NCI-H2107 treated with DMSO at 0.1 percent for 48 hours (cell line): ENCODE data around the gene RFNG.

Experiments used
- DNase-seq: peaks from one replicate; lab custom pipeline; 2025; ENCODE audit not compliant: unreplicated experiment; lab: John Stamatoyannopoulos, UW

RFNG gene

DNA sequence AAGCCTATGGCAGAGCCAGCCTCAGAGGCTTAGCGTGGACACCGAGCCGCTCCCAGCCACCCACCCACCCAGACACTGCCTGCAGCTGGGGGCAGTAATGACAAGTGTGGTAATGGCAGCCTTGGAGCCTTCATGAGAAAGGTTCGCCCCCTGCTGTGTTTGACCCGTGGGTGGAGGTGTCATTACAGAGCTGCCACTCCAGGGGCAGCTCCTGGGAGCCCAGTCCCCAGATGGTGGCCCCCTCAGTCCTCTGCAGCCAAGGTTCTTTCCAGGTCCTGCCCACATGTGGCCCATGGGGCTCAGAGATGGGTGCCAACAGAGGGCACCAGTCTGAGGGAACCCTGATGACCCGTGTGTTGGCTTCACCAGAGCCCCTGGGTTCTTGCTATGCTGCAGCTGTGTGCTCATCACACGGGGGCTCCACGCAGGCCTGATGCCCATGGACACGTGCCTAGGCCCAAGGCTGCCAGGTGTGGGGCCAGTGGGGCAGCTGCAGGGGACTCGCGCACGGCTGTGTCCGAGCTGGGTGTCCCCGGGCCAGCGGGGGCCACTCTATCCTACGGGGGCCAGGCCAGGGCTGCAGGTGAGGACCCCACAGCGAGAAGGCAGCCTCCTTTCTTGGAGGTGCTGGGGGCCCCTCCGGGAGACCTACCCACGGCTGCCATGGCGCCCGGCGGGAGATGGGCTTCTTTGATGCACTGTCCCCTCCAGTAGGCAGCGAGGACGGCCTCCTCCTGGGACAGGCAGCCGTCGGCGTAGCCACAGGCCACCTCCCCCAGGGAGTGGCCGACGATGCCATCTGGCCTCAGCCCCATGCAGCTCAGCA, 38.3 kb upstream of the RFNG start:
- DNase-seq: no peak

GRCh38 chr17:82088838-82089722, 37.5 kb upstream of the RFNG start:
- no peak for DNase-seq

DNA sequence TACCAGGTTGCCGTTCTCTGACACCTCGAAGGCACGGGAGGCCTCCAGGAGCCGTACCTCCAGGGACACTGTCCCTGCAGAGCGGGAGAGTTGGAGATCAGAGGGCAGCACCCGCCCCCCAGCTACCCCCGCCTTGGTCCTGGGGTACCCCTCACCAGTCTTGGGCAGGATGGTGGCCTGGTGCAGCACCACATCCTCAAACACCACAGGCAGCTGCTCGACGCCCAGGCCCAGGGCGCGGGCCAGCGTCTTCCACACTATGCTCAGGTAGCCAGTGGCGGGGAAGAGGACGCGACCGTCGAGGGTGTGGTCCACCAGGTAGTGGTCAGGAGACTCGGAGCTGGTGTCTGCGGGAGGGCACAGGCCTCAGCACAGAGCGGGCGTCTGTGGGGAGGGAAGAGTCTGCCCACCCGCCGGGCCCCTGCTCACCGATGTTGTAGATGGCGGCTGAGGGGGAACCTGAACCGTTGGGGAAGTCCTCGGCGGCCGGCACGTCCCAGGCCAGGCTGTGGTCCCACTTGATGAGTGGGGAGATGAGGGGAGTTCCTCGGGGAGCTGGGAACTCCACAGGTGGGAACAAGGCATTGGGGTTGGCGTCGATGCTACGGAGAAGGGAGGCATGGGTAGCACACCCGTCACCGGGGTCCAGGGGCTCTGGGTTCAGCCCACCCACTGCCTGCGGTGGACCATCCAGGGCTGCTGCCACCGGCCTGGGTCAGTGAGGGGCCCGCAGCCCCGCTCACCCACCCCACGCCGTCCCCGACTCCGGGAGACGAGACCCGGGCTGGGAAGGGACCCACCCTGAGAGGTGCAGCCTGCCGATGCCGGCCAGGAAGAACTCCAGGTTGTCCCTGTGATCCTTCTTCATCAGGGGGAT, 36.6 kb upstream of the RFNG start:
- no peak for DNase-seq

DNA sequence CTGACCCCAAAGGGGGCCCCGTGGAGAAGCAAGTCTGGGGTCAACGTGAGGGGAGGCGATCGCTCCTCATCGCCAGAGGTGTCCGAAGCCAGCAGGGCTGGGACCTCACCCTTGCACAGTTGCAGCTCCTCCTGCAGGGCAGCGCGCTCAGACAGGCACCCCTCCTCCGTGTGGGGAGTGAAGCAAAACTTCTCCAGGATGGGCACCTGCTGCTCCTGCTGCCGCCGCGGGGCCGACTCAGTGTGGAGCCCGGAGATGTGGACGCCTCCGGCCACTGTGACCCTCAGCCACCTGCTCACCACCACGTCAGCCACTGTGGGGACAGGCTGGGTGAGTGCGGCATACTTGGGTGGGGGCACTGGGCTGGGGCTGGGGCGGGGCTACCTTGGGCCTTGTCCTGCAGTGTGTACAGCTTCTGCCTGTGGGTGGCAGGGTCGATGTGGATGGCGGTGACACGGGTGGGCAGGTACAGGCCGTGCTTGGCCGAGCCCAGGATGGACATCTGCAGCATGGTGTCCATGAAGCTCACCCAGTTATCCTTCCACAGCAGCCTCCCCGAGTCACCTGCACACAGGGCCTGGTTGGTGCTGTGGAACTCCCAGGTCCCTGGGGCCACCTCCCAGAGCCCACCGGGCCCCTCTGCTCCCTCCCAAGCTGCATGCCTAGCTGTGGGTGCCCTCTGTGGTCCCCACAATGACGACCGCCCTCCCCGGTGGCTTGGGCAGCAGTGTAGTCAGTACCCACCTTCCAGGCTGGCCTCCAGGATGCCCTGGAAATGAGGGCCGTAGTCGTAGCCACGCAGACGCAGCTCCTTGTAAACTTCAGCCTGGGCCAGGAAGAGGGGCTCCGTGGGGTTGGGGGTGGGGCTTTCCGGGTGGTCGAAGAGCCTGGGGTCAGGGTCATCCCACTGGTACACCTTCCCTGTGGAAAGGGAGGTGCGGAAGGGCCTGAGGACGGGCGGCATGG, 35.6 kb upstream of the RFNG start:
- no peak for DNase-seq

DNA sequence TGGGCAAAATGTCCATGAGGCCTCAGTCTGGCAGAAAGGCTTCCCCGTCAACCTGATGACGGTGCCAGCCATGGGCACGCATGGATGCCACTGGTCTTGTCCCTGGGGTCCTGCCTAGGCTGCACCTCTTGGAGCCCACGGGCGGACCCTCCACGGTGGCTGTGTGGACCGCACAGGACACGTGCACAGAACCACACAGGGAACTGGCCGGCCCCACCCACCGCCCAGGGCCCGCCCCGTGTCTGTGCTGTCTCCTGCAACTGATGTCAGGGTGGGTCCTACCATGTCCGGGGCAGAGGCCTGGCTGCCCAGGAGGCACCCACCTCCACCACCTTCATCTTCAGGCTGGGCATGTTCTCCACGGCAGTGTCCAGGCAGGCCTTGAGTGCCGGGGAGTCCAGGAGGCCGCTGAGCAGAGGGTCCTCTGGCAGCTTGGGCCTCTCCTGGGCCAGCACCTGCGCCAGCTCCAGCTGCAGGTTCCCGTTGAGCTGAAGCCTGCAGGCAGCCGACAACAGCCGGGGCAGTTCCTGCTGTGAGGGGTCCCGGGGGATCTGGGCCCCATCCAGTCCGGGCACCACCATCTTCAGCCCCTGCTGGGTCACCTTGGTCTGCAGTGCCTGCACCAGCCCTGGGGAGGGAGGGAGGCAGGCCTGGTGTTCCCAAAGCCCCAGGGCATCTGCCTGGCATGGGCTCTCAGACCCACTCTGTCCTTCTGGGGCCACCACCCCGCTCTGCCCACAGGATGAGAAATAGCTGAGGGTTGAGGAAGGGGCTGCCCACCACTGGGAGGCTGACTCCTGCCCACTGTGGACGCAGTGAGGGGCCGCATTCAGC, 34.5 kb upstream of the RFNG start:
- DNase-seq: no peak

DNA sequence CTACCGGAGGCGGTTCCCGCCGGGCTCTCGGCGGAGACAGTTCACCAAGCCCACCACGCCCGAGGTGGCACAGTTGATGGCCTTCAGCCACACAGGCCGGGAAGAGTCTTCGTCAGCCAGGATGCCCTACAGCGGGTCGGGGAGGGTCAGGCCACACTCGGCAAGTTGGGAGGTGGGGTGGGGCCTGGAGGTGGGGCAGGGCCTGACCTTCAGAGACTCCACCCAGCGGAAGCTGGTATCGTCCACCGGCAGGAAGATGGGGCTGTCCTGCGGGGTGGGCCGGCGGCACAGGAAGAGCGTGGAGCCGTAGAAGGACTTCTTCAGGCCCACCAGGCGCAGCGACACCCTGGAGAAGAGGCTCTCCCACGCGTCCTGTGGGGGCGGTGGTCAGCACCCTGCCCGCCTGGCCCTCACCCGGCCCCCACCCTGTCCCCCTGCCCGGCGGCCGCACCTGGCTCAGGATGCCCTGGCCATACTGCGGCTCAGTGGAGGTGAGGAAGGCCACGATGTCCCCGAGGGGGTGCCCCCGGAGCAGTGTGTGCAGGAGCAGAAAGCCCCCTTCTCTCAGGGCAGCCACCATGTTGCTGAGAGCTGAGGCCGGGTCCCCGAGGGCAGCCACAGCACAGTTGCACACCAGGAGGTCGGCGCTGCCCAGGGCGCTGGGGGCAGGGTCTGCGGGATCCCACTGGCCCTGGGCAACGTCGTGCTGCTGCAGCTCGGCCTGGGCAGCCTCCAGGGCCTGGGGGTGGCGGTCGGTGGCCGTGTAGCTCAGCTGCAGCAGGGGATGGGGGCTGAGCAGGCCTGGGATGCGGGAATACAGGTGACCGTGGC, 33.6 kb upstream of the RFNG start:
- DNase-seq: no peak

DNA sequence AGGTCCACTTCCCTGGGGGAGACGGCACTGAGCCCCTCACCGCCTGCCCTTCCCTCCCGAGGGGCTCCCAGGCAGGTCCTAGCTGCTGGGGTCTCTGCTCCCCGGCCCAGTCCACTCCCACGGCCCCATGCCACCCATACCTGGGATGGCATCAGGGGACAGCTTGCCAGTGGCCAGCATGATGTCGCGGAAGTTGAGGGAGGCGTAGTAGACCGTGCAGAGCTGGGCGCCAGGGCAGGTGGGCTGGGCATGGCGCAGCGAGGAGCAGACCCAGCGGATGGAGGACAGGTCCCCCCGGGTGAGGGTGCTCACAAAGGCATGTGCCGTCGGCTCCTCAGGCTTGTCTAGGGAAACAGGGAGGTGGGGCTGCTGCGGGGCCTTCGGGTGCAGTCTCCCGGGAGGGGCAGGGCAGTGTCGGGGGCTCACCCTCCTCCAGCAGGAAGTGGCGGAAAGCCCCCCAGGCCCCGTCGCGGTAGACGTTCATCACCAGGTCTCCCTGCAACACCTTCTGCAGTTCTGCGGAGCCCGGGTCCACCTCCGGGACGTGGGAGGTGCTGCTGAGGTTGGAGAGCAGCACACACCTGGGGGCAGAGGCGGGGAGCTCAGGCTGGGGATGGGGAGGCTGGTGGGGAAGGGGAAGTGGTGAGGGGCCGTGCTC, 32.9 kb upstream of the RFNG start:
- no peak for DNase-seq

DNA sequence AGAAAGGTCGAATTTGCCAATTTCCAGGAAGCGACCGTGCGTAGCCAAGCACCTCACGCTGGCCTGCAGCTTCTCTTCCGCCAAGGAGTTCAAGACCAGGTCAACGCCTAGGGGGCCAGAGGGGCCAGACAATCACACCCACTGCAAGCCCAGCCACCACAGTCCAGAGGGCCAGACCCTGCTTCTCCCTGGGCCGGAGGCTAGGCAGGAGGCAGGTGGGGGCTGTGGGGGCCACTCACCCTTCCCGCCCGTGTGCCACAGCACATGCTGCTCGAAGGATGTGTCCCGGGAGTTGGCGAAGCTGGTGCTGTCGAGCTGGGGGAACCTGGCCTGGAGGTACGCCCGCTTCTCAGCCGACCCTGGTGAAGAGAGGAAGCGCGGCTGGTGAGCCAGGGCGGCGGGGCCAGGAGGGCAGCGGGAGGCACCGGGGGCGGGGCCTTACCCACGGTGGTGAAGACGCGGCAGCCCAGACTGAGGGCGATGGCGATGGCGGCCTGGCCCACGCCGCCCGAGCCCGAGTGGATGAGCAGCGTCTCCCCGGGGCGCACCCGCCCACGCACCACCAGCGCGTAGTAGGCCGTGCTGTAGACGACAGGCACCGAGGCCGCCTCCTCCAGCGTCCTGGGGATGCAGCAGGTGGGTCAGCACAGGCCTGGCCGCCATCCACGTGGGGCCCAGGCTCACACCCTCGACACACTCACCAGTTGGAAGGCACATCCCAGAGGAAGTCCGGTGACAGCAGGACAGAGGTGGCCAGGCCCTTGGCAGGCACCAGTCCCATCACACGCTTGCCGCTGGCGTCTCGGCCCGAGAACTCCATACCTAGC, 32.1 kb upstream of the RFNG start:
- no peak for DNase-seq

GRCh38 chr17:82083009-82083408, 31.4 kb upstream of the RFNG start:
- DNase-seq: no peak

- no peak for DNase-seq
Measured at GRCh38 chr17:82082456-82082855, 30.8 kb upstream of the RFNG start.

GRCh38 chr17:82081966-82082365, 30.4 kb upstream of the RFNG start:
- DNase-seq: no peak

- DNase-seq: no peak
Measured at GRCh38 chr17:82081546-82081945, 29.9 kb upstream of the RFNG start.

DNA sequence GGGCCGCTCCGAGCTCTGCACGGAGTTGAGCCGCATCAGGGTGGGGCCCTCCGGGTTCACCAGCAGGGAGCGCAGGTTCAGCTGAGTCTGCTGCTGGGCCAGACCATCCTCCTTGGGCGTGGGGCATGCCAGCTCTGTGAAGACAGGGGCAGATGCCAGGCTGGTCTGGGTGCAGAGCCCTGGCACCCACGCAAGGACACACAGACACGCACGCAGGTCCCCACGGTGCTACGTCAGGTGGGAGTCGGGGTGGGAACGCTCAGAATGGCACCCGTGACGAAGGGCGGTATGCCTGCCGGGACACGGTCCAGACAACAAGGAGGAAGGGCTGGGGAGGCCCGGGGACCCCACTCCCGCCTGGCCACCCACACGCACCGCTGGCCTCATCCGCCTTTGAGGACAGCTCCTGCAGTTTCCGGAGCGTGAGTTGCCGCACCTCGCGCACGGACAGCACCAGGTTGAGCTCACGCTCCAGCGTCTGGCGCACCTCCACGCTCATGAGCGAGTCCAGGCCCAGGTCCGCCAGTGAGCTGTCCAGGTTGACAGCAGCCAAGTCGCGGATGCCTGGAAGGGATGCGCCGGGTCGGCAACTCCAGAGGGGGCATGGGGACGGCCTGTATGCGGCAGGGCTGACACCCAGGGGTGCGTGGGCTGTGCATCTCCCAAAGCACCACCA, 29.3 kb upstream of the RFNG start:
- no peak for DNase-seq

DNA sequence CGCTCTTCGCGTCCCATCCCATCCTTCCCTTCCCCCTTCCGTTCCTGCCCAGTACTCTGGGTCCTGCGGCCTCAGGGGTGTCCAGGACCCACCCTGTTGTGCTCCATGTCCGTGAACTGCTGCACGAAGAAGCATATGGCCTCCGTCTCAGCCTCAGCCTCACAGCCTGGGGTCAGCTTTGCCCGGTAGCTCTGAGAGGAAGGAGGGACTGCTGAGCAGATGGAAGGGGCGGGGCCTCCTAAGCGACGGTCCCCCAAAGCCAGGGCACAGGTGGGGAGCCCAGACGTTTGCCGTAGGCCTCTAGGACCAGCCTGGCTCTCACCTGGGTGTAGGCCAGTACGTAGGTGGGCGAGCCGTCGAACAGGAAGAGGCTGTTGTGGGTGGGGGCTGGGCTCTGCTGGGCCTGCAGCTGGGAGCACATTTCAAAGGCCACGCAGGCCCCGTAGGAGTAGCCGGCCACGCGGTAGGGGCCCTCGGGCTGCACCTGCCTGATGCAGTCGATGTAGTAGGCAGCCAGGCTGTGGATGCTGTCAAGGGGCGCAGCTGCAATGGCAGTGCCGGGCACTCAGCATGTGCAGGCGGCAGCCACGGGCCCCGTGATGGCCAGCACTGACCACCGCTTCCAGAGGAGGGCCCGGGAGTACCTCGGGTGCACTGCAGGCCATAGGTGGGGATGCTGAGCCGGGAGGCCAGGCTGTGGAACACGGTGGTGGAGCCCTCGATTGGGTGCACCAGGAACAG, 28.6 kb upstream of the RFNG start:
- DNase-seq: no peak

DNA sequence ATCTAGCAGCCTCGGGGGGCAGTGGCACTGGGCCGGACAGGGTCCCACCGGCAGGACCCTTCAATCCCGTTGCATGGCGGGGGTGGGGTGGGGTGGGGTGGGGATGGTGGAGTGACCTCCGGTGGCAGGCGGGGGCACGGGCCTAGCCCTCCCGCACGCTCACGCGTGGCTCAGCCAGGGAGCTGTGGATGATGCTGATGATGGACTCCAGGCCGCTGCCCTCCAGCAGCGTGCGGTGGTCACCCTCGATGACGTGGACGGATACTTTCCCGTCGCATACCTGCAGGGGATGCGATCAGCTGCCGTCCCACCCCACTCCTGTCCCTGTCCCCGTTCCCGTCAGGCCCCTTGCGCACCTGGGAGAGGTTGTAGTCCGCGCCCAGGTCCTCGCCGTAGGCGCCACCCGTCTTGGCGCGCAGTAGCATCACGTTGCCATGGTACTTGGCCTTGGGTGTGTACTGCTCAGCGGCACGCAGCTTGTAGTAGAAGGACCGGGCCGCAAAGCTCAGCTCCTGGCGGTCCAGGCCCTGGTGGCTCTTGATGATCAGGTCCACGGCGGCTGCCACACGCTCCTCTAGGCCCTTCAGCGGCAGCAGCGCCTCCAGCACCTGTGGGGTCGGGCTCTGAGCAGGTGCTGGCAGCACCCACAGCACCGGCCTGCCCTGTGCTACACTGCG, 27.5 kb upstream of the RFNG start:
- DNase-seq: no peak
